GM10266 (cell line): ENCODE measurements around the gene ZDHHC16.

ENCODE experiments used
- DNase-seq: peaks from one replicate; pipeline ENCODE4 v3.0.0; 2012; ENCODE audit errors: extremely low spot score
- TF ChIP-seq, protein P1 (sequence below): IDR thresholded peaks from 2 replicates; pipeline ENCODE4 v1.5.1; 2012; ENCODE audit warnings: mild to moderate bottlenecking, low read depth; ENCODE audit not compliant: control insufficient read depth, insufficient read depth; ENCODE audit errors: missing control alignments

Gene ZDHHC16

DNA sequence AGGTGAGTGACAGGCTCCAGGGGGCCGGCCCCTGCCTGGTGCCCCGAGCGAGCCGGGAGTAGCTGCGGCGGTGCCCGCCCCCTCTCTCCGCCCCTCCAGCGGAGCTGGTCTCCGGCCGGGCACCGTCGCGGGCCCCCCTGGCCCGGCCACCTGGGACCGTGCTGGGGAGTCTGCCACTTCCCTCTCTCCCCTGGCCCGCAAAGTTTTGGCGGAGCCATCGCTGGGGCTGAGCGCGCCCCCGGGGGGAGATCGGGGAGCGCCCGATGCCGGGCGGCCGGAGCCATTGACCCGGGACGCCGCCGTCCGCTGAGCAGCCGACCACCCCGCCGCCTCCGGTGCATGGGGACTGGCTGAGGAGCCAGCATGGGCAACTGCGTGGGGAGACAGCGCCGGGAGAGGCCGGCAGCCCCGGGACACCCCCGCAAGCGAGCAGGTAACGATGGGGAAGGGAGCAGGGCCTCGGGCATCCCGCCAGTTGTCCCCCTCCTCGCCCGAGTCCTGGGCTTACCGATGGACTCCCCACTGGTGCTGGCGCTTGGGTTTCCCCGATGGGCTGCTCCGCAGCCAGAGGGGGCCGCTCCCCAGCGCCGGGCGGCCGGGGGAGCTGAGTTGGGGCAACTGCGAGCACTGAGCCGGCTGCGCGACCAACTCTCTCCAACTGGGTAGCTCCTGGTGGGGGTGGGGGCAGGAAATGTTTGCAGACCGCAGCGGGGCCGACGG is 53.0 kb downstream of the ZDHHC16 start, which contains the start of gene UBTD1:
TSS of gene UBTD1 (plus strand) at position 84 of the 720 bp plus-strand sequence. CDS start at position 364, 280 bp downstream.
- TF ChIP-seq, protein P1, sequence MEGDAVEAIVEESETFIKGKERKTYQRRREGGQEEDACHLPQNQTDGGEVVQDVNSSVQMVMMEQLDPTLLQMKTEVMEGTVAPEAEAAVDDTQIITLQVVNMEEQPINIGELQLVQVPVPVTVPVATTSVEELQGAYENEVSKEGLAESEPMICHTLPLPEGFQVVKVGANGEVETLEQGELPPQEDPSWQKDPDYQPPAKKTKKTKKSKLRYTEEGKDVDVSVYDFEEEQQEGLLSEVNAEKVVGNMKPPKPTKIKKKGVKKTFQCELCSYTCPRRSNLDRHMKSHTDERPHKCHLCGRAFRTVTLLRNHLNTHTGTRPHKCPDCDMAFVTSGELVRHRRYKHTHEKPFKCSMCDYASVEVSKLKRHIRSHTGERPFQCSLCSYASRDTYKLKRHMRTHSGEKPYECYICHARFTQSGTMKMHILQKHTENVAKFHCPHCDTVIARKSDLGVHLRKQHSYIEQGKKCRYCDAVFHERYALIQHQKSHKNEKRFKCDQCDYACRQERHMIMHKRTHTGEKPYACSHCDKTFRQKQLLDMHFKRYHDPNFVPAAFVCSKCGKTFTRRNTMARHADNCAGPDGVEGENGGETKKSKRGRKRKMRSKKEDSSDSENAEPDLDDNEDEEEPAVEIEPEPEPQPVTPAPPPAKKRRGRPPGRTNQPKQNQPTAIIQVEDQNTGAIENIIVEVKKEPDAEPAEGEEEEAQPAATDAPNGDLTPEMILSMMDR = no peak
- DNase-seq = peak; percentile 71

DNA sequence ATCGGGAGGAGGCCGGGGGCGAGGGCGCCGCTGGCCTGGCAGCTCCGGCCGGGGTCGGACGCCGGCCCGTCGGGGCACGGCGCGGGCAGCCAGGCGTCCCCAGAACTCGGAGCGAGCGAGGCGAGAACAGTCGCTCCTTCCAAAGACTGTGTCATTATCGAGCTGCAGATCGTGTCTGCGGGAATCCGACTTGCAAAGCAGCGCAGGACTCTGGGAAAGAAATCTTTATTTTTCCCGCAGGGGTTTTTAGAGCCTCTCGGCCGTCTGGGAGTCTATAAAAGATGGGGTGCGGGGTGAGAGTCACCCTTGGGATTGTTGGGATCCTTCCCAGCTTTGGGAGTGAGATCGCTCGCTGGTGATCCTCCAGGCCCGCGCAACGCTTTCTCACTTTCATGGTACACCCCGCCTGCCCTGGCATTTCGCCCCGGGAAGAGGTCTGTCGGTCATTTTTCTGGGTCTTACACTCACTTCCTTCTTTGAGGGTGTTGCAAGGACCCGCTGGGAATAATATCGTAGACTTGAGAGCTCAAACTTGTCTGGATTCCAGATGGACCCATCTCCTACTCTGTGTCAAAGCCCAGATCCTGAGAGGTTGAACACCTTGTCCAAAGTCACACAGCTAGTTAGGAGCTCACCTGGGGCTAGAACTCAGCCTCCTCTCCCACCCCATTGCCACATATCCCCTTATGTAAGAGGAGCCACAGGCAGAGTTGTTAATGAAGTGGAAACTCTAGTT is 53.8 kb downstream of the ZDHHC16 start:
- TF ChIP-seq, protein P1 = no peak
- no peak for DNase-seq

DNA sequence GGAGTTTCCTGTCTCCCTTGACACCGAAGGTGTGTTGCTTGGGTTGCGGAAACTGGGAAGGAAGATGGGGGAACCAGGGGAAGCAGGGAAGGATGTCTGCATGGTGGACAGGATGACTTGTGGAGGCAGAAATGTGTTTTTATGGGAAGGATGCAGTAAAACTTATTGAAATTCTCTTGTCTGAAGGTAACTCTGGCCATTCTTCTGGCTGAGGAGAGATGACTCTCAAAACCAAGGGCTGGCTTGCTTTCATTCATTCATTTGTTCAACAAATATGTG is 54.3 kb downstream of the ZDHHC16 start:
- TF ChIP-seq, protein P1 = no peak
- DNase-seq = no peak

DNA sequence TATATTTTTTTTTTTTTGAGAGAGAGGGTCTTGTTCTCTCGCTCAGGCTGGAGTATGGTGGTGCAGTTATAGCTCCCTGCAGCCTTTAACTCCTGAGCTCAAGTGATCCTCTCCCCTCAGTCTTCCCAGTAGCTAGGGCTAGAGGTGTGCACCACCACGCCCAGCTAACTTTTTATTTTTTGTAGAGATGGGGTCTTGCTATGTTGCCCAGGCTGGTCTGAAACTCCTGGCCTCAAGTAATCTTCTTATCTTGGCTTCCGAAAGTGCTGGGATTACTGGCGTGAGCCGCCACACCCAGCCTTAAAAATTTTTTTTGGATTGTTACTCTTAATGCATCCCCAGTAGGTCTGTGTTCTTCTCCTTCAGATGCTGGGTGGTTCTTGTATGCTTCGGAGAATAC is 56.9 kb downstream of the ZDHHC16 start:
- TF ChIP-seq, protein P1 = no peak
- DNase-seq = no peak

DNA sequence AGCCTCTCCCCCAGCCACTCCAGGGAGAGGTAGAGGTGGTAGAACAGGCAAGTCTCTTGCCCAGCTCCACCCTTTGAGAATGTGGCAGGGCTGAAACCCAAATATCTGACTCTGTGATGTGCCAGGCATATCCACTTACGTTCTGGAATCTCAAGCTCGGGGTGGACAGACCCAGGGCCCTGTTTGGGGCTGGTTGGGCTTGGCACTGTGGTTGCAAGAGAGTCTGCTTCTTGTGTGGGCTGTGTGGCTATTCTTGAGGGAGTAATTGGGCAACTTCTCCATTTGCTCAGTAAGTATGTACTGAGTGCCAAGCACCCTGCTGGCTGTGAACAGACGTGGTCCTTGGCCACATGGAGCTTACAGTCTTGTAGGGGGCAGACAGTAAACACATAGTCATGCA is 57.4 kb downstream of the ZDHHC16 start:
- TF ChIP-seq, protein P1 = no peak

DNA sequence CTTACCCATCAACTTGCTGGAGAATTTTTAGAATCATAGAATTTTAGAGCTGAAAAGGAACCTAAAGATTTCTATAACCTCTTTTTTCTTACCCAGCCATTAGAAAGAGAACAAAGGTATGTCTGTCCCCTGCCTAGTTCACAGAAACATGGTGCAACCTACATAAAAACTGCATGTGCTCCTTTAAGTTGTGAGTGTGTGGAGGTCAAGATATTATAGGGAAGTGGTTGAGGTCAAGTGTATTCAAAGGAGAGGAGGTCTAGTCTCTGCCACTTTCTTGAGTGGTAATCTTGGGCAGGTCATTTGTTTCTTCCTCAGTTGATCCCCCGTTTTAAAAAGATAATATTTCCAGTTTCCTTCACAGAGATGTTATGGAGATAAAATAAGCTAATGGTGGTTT is 59.2 kb downstream of the ZDHHC16 start:
- no peak for DNase-seq
- TF ChIP-seq, protein P1 = no peak

More for the DNA sequence above, 57.4 kb downstream of the ZDHHC16 start:
- no peak for DNase-seq
